Adrenal gland (tissue), 12 donors: ENCODE measurements around the gene STK25. TPM values are rescaled to one million over a fixed set of nuclear protein-coding genes. Genes with fewer than 3 reads are reported as not detected.

Source experiments
- DNase-seq, 7 donors: peaks; one replicate each; pipeline ENCODE4 v3.0.0-alpha.2; 2019 to 2020
- H3K27ac ChIP-seq, 5 donors: fragments of 200-600 bp; sonication (generic) in 4 of 5; 1 replicate in 3 of 5; 2 replicates in 2 of 5; pipeline versions ENCODE4 v1.5.1 to v1.8.0; 2016 to 2020; ENCODE audit warnings: mild to moderate bottlenecking in 1 of 5
- H3K27me3 ChIP-seq: fragments of 200-600 bp; 2 replicates; pipeline ENCODE4 v1.8.0; 2021
- H3K36me3 ChIP-seq, 2 donors: fragments of 200-600 bp; replicated peaks in 1 of 2; 1 replicate in 1 of 2; 2 replicates in 1 of 2; pipeline versions ENCODE4 v1.5.1 to v1.8.0; 2018 to 2022
- H3K4me1 ChIP-seq, 2 donors: fragments of 200-600 bp; replicated peaks in 1 of 2; 1 replicate in 1 of 2; 2 replicates in 1 of 2; pipeline versions ENCODE4 v1.5.1 to v1.8.0; 2018 to 2021
- H3K4me3 ChIP-seq, 4 donors: fragments of 200-600 bp; sonication (generic) in 3 of 4; one replicate each; pipeline ENCODE4 v1.5.1; 2016 to 2018
- H3K9me3 ChIP-seq, 3 donors: fragments of 200-600 bp; sonication (generic) in 1 of 3; replicated peaks in 1 of 3; 1 replicate in 2 of 3; 2 replicates in 1 of 3; pipeline versions ENCODE4 v1.5.1 to v1.8.0; 2016 to 2021
- POLR2A ChIP-seq, 2 donors: fragments of 450-650 bp; IDR thresholded peaks; one replicate each; pipeline ENCODE4 v1.6.1; 2017; ENCODE audit warnings: antibody characterized with exemption in 2 of 2, mild to moderate bottlenecking in 2 of 2, moderate library complexity in 1 of 2
- WGBS, 4 donors: extraction: QIAGEN DNeasy Blood & Tissue Kit in 2 of 4; methylation state at CpG; one replicate each; pipeline versions ENCODE4 v1.1.5 to v1.1.7; 2013 to 2017; 5-methylcytosine and 5-hydroxymethylcytosine counted together
- intact Hi-C, 2 donors: fragments of 100-400 bp; cut with DNase I; formaldehyde crosslinking; loops; one replicate each; pipeline versions ENCODE4 v1.14.1 to v1.15.0; 2022 to 2023
- polyA plus RNA-seq, 3 donors: library from polyadenylated mRNA; stranded (reverse); fragments of 200-250 nt in 2 of 3; fragments of 350-450 nt in 1 of 3; fragmentation: Illumina TruSeq in 1 of 3; extraction: RNeasy Lipid Tissue Mini Kit (QIAGEN cat#74804) in 1 of 3; gene quantifications; one replicate each; pipeline ENCODE4 v1.2.3, GENCODE V29; 2013 to 2014
- total RNA-seq, 9 donors: library from RNA; depleted of rRNA in 4 of 9; stranded (reverse); fragments of >200 nt in 4 of 9; fragments of 120-200 nt in 1 of 9; fragmentation: NEBNext Ultra II Directional in 1 of 9; extraction: Animal tissue kit (Norgen Biotek cat#: 25700) in 1 of 9; gene quantifications; one replicate each; pipeline versions ENCODE4 v1.1.0 to v1.2.4, GENCODE V29; 2013 to 2023
- TF ChIP-seq, protein P1 (sequence below), 6 experiments: fragments of 450-650 bp in 4 of 6; fragments of 200-600 bp in 2 of 6; sonication (generic) in 1 of 6; IDR thresholded peaks; 1 replicate in 5 of 6; 2 replicates in 1 of 6; pipeline versions ENCODE4 v1.5.1 to v1.8.0; 2016 to 2021; ENCODE audit warnings: antibody characterized with exemption in 6 of 6, mild to moderate bottlenecking in 2 of 6, moderate library complexity in 1 of 6
- donor health status: healthy with polysubstance abuse.
- donor health status: Bipolar disorder and iron deficiency.
- donor health status: DM: yes; HTN: yes; CAD: no.
- donor health status: DM: no; HTN: no; CAD: no.
- donor health status: DM: no; HTN: no; CAD: no.
- donor health status: DM: yes; HTN: yes; CAD: no.

Gene STK25
- total and polyA plus RNA-seq, 12 donors: 71.4 to 352 (median 167) TPM

DNA sequence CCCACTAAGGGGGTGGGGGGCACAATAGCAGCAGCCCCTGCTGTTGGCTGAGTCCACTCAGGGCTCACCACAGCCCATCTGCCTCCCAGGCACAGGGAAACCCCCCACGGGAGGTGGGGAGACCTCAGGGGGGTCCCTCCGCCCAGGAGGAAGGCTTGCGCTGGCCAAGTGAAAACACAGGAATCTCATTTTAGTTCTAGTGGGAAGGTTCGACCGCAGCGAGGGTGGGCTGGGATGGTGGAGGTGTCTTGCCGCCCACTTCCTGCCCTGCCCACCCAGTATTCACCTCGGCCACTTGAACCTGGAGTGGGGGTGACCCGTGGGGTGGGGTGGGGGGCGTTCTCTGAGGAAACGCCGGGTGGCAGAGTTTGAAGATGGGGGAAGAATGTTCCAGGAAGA is 43.2 kb upstream of the STK25 start:
- TF ChIP-seq, protein P1, sequence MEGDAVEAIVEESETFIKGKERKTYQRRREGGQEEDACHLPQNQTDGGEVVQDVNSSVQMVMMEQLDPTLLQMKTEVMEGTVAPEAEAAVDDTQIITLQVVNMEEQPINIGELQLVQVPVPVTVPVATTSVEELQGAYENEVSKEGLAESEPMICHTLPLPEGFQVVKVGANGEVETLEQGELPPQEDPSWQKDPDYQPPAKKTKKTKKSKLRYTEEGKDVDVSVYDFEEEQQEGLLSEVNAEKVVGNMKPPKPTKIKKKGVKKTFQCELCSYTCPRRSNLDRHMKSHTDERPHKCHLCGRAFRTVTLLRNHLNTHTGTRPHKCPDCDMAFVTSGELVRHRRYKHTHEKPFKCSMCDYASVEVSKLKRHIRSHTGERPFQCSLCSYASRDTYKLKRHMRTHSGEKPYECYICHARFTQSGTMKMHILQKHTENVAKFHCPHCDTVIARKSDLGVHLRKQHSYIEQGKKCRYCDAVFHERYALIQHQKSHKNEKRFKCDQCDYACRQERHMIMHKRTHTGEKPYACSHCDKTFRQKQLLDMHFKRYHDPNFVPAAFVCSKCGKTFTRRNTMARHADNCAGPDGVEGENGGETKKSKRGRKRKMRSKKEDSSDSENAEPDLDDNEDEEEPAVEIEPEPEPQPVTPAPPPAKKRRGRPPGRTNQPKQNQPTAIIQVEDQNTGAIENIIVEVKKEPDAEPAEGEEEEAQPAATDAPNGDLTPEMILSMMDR (IDR thresholded peaks at IDR 0.05): no peak
- TF ChIP-seq POLR2A (IDR thresholded peaks at IDR 0.05): no peak
- no peak for DNase-seq
- Histone ChIP-seq H3K4me1 (no peaks in the 10 kb centered on the region), H3K27ac (no peak overlapping the region), H3K27me3 (no peaks in the 10 kb centered on the region), H3K4me3 (no peak overlapping the region), H3K9me3 (no peaks in the 10 kb centered on the region), H3K36me3 (no peaks in the 10 kb centered on the region)
- intact Hi-C loops: no loop called here
- 61 to 79% (median 67%) methylated on average over 7 to 12 of the region's 12 CpGs for WGBS, 4 donors

DNA sequence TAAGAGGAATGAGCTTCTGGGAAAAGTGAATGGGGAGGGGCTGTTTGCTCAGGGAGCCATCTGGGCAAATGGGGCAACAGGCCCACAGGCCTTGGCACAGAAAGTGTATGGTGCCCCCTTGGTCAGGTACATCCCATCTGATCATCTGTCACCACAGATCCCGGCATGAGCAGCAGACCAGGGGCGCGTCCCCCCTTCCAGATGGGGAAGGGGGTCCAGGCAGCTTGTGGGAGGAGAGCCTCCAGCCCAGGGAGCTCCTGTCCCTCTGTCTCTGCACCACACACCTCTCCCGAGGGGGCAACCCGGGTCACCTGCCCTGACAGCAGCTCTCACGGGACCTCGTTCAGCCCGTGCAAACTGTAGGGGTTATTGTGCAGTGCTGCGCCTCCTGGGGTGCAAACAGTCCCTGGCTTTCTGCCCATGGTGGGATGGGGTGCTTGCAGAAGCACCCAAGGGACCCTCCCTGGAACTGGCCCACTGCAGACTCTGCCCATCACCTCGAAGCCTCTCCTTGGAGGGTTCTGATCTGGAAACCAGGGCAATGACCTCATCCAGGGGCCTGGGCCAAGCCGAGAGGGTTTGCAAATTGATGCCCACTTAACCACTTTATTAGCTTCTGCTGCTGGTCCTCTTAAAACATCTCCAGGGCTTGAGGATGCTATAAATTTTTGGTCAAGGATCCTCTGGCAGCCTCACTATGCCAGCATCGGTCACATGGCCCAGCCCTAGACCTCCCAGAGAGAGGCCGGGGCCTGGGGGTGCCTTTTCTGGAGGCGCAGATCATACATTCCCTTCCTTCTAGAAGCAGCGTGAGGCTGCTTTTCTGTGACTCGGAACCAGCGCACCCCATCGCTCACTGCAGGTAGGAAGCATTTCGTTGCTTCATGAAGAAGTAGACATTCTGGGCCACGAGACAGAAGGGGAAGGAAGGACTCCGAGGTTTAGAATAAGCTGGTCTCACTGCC is 42.5 kb upstream of the STK25 start:
- no peaks in the 10 kb centered on the region for H3K27me3 ChIP-seq
- H3K4me1 ChIP-seq: no peaks in the 10 kb centered on the region
- 78 to 83% (median 81%) methylated on average over 11 to 21 of the region's 21 CpGs for WGBS, 4 donors
- no peaks in the 10 kb centered on the region for H3K9me3 ChIP-seq
- H3K4me3 ChIP-seq: no peak overlapping the region
- TF ChIP-seq POLR2A (IDR thresholded peaks at IDR 0.05): no peak
- TF ChIP-seq, protein P1 (IDR thresholded peaks at IDR 0.05): no peak
- no peak overlapping the region for H3K27ac ChIP-seq
- H3K36me3 ChIP-seq: no peaks in the 10 kb centered on the region
- intact Hi-C loops: no loop called here
- no peak for DNase-seq

DNA sequence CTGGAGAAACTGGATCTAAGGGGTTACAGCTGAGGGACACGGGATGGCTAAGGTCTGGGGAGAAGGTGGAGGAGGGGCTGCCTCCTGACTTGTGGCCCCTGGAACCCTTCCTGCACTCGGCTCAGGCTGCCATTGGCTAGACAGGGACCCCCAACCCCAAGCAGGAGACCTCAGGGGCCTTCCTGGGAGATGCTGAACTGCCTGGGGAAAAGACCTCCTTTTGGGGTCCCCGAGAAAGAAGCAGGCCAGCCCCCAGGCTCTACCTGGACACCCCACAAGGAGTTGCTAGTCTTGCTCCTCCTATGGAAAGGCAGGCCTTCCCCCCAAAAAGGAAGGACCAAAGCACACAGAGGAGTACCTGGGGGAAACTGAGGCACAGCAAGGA is 40.1 kb upstream of the STK25 start:
- intact Hi-C loops: no loop called here
- Histone ChIP-seq H3K36me3 (no peaks in the 10 kb centered on the region), H3K9me3 (no peaks in the 10 kb centered on the region), H3K4me3 (no peak overlapping the region), H3K27me3 (no peaks in the 10 kb centered on the region), H3K27ac (no peak overlapping the region), H3K4me1 (no peaks in the 10 kb centered on the region)
- no peak for DNase-seq
- TF ChIP-seq POLR2A (IDR thresholded peaks at IDR 0.05): no peak
- TF ChIP-seq, protein P1 (IDR thresholded peaks at IDR 0.05): no peak
- 66 to 100% (median 76%) methylated on average over 2 to 3 of the region's 3 CpGs for WGBS, 4 donors

DNA sequence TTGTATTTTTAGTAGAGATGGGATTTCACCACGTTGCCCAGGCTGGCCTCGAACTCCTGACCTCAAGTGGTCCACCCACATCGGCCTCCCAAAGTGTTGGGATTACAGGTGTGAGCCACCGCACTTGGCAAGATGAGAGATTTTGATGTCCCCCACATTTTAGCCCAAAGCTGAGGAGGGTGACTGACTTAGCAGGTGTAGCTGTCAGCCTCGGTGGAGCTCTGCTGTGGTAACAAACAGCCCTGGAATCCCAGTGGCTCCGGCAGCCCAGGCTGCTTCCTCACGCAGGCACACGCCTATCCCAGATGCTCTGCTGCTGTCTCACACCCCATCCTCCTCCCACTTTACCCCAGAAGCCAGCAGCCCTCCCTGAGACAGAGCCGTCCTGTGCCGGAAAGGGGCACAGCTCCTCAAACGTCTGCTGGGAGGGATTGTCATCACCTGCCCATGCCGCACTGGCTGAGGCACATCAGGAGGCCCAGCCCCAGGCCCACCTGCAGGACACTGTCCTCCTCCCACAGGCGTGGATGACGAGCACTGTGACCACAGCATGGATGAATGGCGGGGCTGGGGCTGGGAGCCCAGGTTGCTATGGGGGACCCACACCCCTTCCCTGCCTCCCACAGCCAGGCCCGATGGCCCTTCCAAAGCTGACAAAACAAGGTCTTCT is 39.5 kb upstream of the STK25 start:
- DNase-seq: no peak
- Histone ChIP-seq H3K4me3 (no peak overlapping the region), H3K27ac (no peak overlapping the region), H3K9me3 (no peaks in the 10 kb centered on the region), H3K36me3 (no peaks in the 10 kb centered on the region), H3K4me1 (no peaks in the 10 kb centered on the region), H3K27me3 (no peaks in the 10 kb centered on the region)
- TF ChIP-seq POLR2A (IDR thresholded peaks at IDR 0.05): no peak
- TF ChIP-seq, protein P1 (IDR thresholded peaks at IDR 0.05): no peak
- intact Hi-C loops: no loop called here
- 76 to 91% (median 85%) methylated on average over 10 to 16 of the region's 16 CpGs for WGBS, 4 donors
